GM19438 (cell line): Measurements from ENCODE around the gene B4GALNT2.

Experiments
- ATAC-seq: cut with Tn5 transposase; IDR thresholded peaks from one replicate; pipeline ENCODE4 v1.9.1; 2021; ENCODE audit warnings: low read depth; ENCODE audit not compliant: unreplicated experiment

The B4GALNT2 gene

GRCh38 chr17:49203796-49204195 lies 71.2 kb downstream of the B4GALNT2 start:
- no peak for ATAC-seq

- ATAC-seq: no peak
These were observed 71.9 kb downstream of the B4GALNT2 start for GRCh38 chr17:49204516-49204915.

GRCh38 chr17:49209061-49209571 lies 76.5 kb downstream of the B4GALNT2 start:
- no peak for ATAC-seq

GRCh38 chr17:49210158-49211029 lies 77.8 kb downstream of the B4GALNT2 start, which contains the start of the genes ABI3 and GNGT2:
ABI3 (plus strand) TSS chr17:49210707; CDS start chr17:49210725, 18 bp downstream.
GNGT2 (minus strand) TSS chr17:49210574; CDS start chr17:49207422, 3,152 bp downstream.
- peak; percentile 79 for ATAC-seq

- ATAC-seq: no peak
These were observed 80.8 kb downstream of the B4GALNT2 start for GRCh38 chr17:49213399-49213798.

- no peak for ATAC-seq
These were observed 81.3 kb downstream of the B4GALNT2 start for GRCh38 chr17:49213847-49214246.

GRCh38 chr17:49214676-49215360 lies 82.2 kb downstream of the B4GALNT2 start:
- no peak for ATAC-seq

- no peak for ATAC-seq
These were observed 83.9 kb downstream of the B4GALNT2 start for GRCh38 chr17:49216482-49216881.

- ATAC-seq: no peak
These were observed 84.5 kb downstream of the B4GALNT2 start for GRCh38 chr17:49216953-49217650.

- ATAC-seq: peak; percentile 44
These were observed 85.3 kb downstream of the B4GALNT2 start for GRCh38 chr17:49217651-49218413.

- ATAC-seq: no peak
These were observed 86.7 kb downstream of the B4GALNT2 start for GRCh38 chr17:49218941-49219913.

GRCh38 chr17:49219987-49220386 lies 87.4 kb downstream of the B4GALNT2 start:
- ATAC-seq: no peak

GRCh38 chr17:49223168-49223516 lies 90.6 kb downstream of the B4GALNT2 start:
- ATAC-seq: no peak

- no peak for ATAC-seq
These were observed 91.1 kb downstream of the B4GALNT2 start for GRCh38 chr17:49223517-49224197.

GRCh38 chr17:49224198-49224996 lies 91.8 kb downstream of the B4GALNT2 start:
- no peak for ATAC-seq

GRCh38 chr17:49224997-49225337 lies 92.4 kb downstream of the B4GALNT2 start:
- no peak for ATAC-seq

GRCh38 chr17:49225554-49226236 lies 93.1 kb downstream of the B4GALNT2 start:
- no peak for ATAC-seq
